IPS-15b (cell line): Measurements from ENCODE around the gene CDC5L.
"Not testable (repeated sequence)": the region's sequence is repeated elsewhere in the genome, so short reads cannot be mapped to it uniquely, and the experiment has no call there.

Experiments
- H3K27me3 ChIP-seq: one replicate; pipeline ENCODE4 v1.6.1; 2013; ENCODE audit warnings: low read length; ENCODE audit not compliant: control insufficient read depth, insufficient read depth
- H3K36me3 ChIP-seq: one replicate; pipeline ENCODE4 v1.6.1; 2013; ENCODE audit warnings: low read length; ENCODE audit not compliant: control insufficient read depth, insufficient read depth
- H3K4me1 ChIP-seq: one replicate; pipeline ENCODE4 v1.6.1; 2013; ENCODE audit warnings: mild to moderate bottlenecking, low read length; ENCODE audit not compliant: control insufficient read depth, insufficient read depth
- H3K4me3 ChIP-seq: one replicate; pipeline ENCODE4 v1.5.1; 2013; ENCODE audit warnings: low read depth, low read length
- H3K9ac ChIP-seq: one replicate; pipeline ENCODE4 v1.6.1; 2013; ENCODE audit warnings: low read depth, mild to moderate bottlenecking, low read length
- H3K9me3 ChIP-seq: one replicate; pipeline ENCODE4 v1.6.1; 2013; ENCODE audit warnings: mild to moderate bottlenecking, low read length; ENCODE audit not compliant: control insufficient read depth, insufficient read depth

CDC5L gene

DNA sequence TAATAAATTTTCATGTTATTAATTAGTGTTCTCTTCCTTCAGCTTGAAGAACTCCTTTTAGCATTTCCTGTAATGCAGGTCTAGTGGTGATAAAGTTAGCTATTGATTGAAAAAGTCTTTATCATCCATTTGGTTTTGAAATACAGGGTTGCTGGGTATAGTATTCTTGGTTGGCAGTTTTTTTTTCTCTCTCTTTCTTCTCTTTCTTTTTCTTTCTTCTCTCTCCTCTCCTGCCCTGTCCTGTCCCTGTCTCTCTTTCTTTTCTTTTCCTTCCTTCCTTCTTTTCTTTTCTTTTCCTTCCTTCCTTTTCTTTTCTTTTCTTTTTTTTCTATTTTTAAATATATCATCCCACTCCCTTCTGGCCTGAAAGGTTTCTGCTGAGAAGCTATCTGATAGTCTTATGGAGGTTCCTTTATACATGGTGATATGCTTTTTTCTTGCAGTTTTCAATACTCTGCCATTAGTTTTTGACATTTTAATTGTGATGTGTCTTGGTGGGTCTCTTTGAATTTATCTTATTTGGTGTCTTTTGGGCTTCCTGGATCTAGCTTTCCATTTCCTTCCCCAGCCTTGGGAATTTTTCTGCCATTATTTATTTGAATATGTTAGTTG lies 55.4 kb downstream of the CDC5L start:
- no peak overlapping the region for H3K4me3 ChIP-seq
- H3K27me3 ChIP-seq = no peaks in the 10 kb centered on the region
- H3K4me1 ChIP-seq = no peaks in the 10 kb centered on the region
- H3K9ac ChIP-seq = no peak overlapping the region
- H3K9me3 ChIP-seq = no peaks in the 10 kb centered on the region
- no peaks in the 10 kb centered on the region for H3K36me3 ChIP-seq

- no peaks in the 10 kb centered on the region for H3K27me3 ChIP-seq
- H3K36me3 ChIP-seq = no peaks in the 10 kb centered on the region
- no peaks in the 10 kb centered on the region for H3K4me1 ChIP-seq
- H3K4me3 ChIP-seq = no peak overlapping the region
- H3K9ac ChIP-seq = no peak overlapping the region
- H3K9me3 ChIP-seq = no peaks in the 10 kb centered on the region
These were observed 57.3 kb downstream of the CDC5L start for GRCh38 chr6:44444853-44445252.

DNA sequence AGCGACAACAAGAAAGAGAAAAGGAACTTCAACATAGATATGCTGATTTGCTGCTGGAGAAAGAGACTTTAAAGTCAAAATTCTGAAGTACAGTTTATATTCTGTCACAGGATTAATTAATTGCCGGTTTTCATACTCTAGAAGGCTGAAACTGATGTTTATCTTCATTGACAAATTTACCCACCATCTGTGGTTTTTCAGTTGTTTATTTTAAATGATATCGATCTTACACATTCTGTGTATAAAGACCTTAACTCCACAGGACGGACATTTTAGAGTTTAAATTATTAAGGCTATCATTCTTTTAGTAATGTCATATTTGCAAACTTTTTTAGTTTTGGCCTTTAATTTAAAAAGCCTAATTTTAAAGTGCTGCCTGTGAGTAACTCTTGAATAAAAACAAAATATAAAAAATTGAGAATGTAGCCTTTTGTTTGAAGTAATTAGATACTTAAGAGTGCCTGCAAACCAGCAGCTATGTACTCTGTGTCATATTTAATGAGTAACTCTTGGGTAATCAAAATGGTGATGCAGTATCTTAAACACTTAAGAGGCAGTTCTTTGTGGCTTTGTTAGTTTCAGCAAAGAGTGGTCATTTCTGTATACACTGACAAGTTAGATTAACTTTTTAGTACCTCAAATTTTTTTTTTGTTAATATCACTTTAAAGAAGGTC lies 59.3 kb downstream of the CDC5L start:
- no peaks in the 10 kb centered on the region for H3K27me3 ChIP-seq
- H3K4me3 ChIP-seq = no peak overlapping the region
- H3K9me3 ChIP-seq = no peaks in the 10 kb centered on the region
- H3K9ac ChIP-seq = no peak overlapping the region
- H3K36me3 ChIP-seq = no peaks in the 10 kb centered on the region
- no peaks in the 10 kb centered on the region for H3K4me1 ChIP-seq

DNA sequence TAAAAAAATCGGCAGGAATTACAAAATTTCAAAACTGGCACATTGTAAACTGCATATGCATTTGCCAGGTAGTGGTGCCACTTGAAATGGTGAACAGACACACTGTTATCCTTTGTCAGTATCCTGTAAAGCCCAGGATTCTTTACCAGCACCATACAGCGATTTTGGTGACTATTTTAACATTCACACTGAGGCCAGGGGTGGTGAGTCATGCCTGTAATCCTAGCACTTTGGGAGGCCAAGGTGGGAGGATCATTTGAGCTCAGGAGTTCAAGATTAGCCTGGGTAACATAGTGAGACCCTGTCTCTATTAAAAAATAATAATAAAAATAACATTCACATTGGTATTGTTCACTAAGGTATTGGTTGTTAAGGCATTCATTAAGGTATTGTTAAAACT lies 61.7 kb downstream of the CDC5L start:
- not testable (repeated sequence) for H3K9ac ChIP-seq, H3K4me3 ChIP-seq, H3K36me3 ChIP-seq, H3K4me1 ChIP-seq, H3K9me3 ChIP-seq, H3K27me3 ChIP-seq

- no peaks in the 10 kb centered on the region for H3K4me1 ChIP-seq
- H3K36me3 ChIP-seq = no peaks in the 10 kb centered on the region
- no peaks in the 10 kb centered on the region for H3K9me3 ChIP-seq
- no peak overlapping the region for H3K4me3 ChIP-seq
- H3K27me3 ChIP-seq = no peaks in the 10 kb centered on the region
- no peak overlapping the region for H3K9ac ChIP-seq
These were observed 64.5 kb downstream of the CDC5L start for GRCh38 chr6:44451803-44452695.

GRCh38 chr6:44452725-44453124 lies 65.2 kb downstream of the CDC5L start:
- H3K9ac ChIP-seq = no peak overlapping the region
- no peaks in the 10 kb centered on the region for H3K36me3 ChIP-seq
- no peaks in the 10 kb centered on the region for H3K4me1 ChIP-seq
- no peak overlapping the region for H3K4me3 ChIP-seq
- no peaks in the 10 kb centered on the region for H3K27me3 ChIP-seq
- no peaks in the 10 kb centered on the region for H3K9me3 ChIP-seq

- Histone ChIP-seq H3K9me3 (no peaks in the 10 kb centered on the region), H3K27me3 (no peaks in the 10 kb centered on the region), H3K4me1 (no peaks in the 10 kb centered on the region)
These were observed 65.6 kb downstream of the CDC5L start for GRCh38 chr6:44453146-44453545.

DNA sequence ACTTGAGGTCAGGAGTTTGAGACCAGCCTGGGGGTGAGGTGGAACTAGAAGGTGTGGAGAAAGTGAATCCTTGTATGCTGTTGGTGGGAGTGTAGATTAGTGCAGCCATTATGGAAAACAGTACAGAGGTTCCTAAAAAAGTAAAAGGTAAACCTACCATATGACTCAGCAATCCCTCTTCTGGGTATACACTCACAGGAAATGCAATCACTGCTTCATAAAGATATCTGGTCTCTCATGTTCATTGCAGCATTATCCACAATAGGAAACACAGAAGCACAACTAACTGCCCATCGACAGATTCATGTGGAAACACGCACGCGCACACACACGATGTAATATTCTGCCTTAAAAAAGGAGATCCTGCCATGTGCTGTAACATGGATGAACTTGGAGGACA lies 66.7 kb downstream of the CDC5L start:
- Histone ChIP-seq H3K4me3 (no peak overlapping the region), H3K36me3 (no peaks in the 10 kb centered on the region), H3K9me3 (no peaks in the 10 kb centered on the region)

More at GRCh38 chr6:44453146-44453545, 65.6 kb downstream of the CDC5L start:
- H3K36me3 ChIP-seq = no peaks in the 10 kb centered on the region
- H3K4me3 ChIP-seq = no peak overlapping the region
- no peak overlapping the region for H3K9ac ChIP-seq

GRCh38 chr6:44456070-44456965 lies 68.8 kb downstream of the CDC5L start:
- H3K9me3 ChIP-seq = no peaks in the 10 kb centered on the region
- H3K4me1 ChIP-seq = no peaks in the 10 kb centered on the region
- no peak overlapping the region for H3K4me3 ChIP-seq
- H3K9ac ChIP-seq = no peak overlapping the region
- H3K36me3 ChIP-seq = no peaks in the 10 kb centered on the region
- no peaks in the 10 kb centered on the region for H3K27me3 ChIP-seq

More for the DNA sequence above, 66.7 kb downstream of the CDC5L start:
- H3K4me1 ChIP-seq = no peaks in the 10 kb centered on the region
- H3K27me3 ChIP-seq = no peaks in the 10 kb centered on the region
- no peak overlapping the region for H3K9ac ChIP-seq

DNA sequence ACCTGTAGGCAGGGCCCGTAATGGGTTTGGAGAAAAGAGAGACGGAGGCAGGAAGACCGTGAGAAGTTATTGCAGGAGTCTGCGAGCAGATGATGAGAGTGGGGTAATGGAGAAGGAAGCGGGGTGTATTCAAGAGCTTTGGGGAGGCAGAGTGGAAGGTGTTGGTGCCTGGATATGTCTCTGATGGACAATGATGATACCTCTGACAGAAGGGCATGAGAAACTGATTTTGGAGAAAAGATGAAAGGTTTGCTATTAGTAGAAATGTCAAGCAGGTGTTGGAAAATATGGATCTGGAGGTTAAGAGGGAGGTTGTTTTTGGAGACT lies 69.4 kb downstream of the CDC5L start:
- H3K9me3 ChIP-seq = no peaks in the 10 kb centered on the region
- H3K4me1 ChIP-seq = no peaks in the 10 kb centered on the region
- H3K27me3 ChIP-seq = no peaks in the 10 kb centered on the region
- H3K9ac ChIP-seq = no peak overlapping the region
- H3K36me3 ChIP-seq = no peaks in the 10 kb centered on the region
- H3K4me3 ChIP-seq = no peak overlapping the region

DNA sequence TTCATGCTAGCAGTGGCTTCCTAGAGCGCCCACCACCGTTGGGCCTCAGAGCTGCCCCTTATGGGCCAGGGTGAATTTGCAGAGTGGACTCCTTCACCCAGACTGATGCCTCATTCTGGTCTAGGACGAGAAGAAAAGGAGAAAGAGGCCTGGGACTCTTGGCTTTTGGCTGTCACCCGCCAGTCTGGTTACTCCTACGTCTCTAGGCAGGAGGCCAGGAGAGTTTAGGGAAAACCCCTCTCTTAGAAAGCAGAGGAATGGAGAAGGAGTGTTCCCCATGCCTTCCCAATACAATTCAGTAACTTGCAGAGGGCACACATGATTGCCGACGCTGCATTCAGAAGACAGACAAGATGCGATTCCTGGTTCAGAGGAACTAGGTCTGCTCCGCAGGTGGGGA lies 70.1 kb downstream of the CDC5L start:
- H3K4me3 ChIP-seq = no peak overlapping the region
- no peak overlapping the region for H3K9ac ChIP-seq
- H3K9me3 ChIP-seq = no peaks in the 10 kb centered on the region
- H3K27me3 ChIP-seq = no peaks in the 10 kb centered on the region
- H3K36me3 ChIP-seq = no peaks in the 10 kb centered on the region
- no peaks in the 10 kb centered on the region for H3K4me1 ChIP-seq
